Prostate gland (tissue), 2 donors: Measurements from ENCODE around the gene BMP7.
"Not testable (repeated sequence)": the region's sequence is repeated elsewhere in the genome, so short reads cannot be mapped to it uniquely, and the experiment has no call there.

Experiments used
- POLR2A ChIP-seq: fragments of 450-650 bp; IDR thresholded peaks from one replicate; pipeline ENCODE4 v1.6.1; 2016; ENCODE audit warnings: antibody characterized with exemption, mild to moderate bottlenecking
- POLR2AphosphoS5 ChIP-seq: sonication (generic); formaldehyde crosslinking; IDR thresholded peaks from one replicate; pipeline ENCODE4 v1.6.1; 2017; ENCODE audit warnings: antibody characterized with exemption
- TF ChIP-seq, protein P1 (sequence below), 4 experiments: fragments of 200-600 bp in 2 of 4; fragments of 450-650 bp in 2 of 4; sonication (generic) in 2 of 4; IDR thresholded peaks; 1 replicate in 3 of 4; 2 replicates in 1 of 4; pipeline ENCODE4 v1.5.1; 2016 to 2019; ENCODE audit warnings: antibody characterized with exemption in 4 of 4, mild to moderate bottlenecking in 2 of 4, moderate library complexity in 2 of 4

DNA sequence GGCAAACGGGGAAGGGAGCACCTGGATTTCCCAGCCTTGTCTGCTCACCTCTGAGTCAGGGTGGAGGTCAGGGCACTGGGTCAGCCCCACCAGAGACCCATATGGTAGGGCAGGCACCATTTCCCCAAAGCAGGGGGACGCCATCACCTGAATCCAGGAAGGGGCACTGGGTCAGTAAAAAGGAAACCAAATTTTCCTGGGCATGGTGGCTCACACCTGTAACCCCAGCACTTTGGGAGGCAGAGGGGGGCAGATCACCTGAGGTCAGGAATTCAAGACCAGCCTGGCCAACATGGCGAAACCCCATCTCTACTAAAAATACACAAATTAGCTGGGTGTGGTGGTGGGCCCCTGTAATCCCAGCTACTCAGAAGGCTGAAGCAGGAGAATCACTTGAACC is 13.1 kb upstream of the BMP7 start:
- TF ChIP-seq, protein P1, sequence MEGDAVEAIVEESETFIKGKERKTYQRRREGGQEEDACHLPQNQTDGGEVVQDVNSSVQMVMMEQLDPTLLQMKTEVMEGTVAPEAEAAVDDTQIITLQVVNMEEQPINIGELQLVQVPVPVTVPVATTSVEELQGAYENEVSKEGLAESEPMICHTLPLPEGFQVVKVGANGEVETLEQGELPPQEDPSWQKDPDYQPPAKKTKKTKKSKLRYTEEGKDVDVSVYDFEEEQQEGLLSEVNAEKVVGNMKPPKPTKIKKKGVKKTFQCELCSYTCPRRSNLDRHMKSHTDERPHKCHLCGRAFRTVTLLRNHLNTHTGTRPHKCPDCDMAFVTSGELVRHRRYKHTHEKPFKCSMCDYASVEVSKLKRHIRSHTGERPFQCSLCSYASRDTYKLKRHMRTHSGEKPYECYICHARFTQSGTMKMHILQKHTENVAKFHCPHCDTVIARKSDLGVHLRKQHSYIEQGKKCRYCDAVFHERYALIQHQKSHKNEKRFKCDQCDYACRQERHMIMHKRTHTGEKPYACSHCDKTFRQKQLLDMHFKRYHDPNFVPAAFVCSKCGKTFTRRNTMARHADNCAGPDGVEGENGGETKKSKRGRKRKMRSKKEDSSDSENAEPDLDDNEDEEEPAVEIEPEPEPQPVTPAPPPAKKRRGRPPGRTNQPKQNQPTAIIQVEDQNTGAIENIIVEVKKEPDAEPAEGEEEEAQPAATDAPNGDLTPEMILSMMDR (IDR thresholded peaks at IDR 0.05), result not testable (repeated sequence)
- not testable (repeated sequence) for TF ChIP-seq POLR2AphosphoS5, POLR2A
